Body of pancreas (tissue), 4 donors: ENCODE results near the gene ACYP2. TPM values are rescaled to one million over a fixed set of nuclear protein-coding genes. Genes with fewer than 3 reads are reported as not detected.
"Not testable (repeated sequence)": the region's sequence is repeated elsewhere in the genome, so short reads cannot be mapped to it uniquely, and the experiment has no call there.

Experiments used
- ATAC-seq: fragments of 150-250 bp; one replicate; pipeline ENCODE4 v1.9.1; 2016
- DNase-seq, 4 donors: peaks; one replicate each; pipeline ENCODE4 v3.0.0-alpha.2; 2019
- H3K27ac ChIP-seq, 4 donors: fragments of 200-600 bp; sonication (generic); 1 replicate in 3 of 4; 2 replicates in 1 of 4; pipeline versions ENCODE4 v1.5.1 to v1.6.1; 2016 to 2019; ENCODE audit warnings: mild to moderate bottlenecking in 1 of 4, mixed read lengths in 1 of 4, moderate library complexity in 1 of 4
- H3K27me3 ChIP-seq, 2 donors: fragments of 200-600 bp; sonication (generic); one replicate each; pipeline ENCODE4 v1.6.0; 2016; ENCODE audit warnings: mild to moderate bottlenecking in 1 of 2
- H3K36me3 ChIP-seq, 2 donors: fragments of 200-600 bp; sonication (generic); replicated peaks in 1 of 2; 2 replicates each; pipeline ENCODE4 v1.5.1; 2016; ENCODE audit warnings: low read depth in 2 of 2; ENCODE audit not compliant: insufficient read depth in 1 of 2
- H3K4me1 ChIP-seq: fragments of 200-600 bp; sonication (generic); one replicate; pipeline ENCODE4 v1.6.0; 2016
- H3K4me3 ChIP-seq, 2 donors: fragments of 200-600 bp; sonication (generic); 1 replicate in 1 of 2; 2 replicates in 1 of 2; pipeline ENCODE4 v1.5.1; 2016 to 2019
- H3K9me3 ChIP-seq, 3 donors: fragments of 200-600 bp; sonication (generic); 1 replicate in 2 of 3; 2 replicates in 1 of 3; pipeline ENCODE4 v1.5.1; 2016
- CTCF ChIP-seq, 7 experiments: fragments of 450-650 bp in 4 of 7; fragments of 200-600 bp in 3 of 7; sonication (generic) in 3 of 7; IDR thresholded peaks; one replicate each; pipeline ENCODE4 v1.5.1; 2016 to 2019; ENCODE audit warnings: antibody characterized with exemption in 7 of 7
- POLR2A ChIP-seq, 3 donors: fragments of 450-650 bp; IDR thresholded peaks; one replicate each; pipeline ENCODE4 v1.6.1; 2016; ENCODE audit warnings: antibody characterized with exemption in 3 of 3, mild to moderate bottlenecking in 2 of 3
- WGBS, 2 donors: methylation state at CpG; one replicate each; pipeline ENCODE4 v1.1.5; 2017; 5-methylcytosine and 5-hydroxymethylcytosine counted together
- intact Hi-C: fragments of 100-400 bp; cut with DNase I; formaldehyde crosslinking; loops from one replicate; pipeline ENCODE4 v1.15.1; 2023
- total RNA-seq, 2 donors: library from RNA; depleted of rRNA; stranded (reverse); fragments of >200 nt; gene quantifications; one replicate each; pipeline ENCODE4 v1.1.0, GENCODE V29; 2016

The ACYP2 gene
- total RNA-seq, 2 donors from 2014 or later, result 2.6 to 11.2 TPM

- Histone ChIP-seq H3K4me3 (no peak overlapping the region), H3K27me3 (no peaks in the 10 kb centered on the region), H3K4me1 (no peaks in the 10 kb centered on the region), H3K36me3 (no peaks in the 10 kb centered on the region), H3K27ac (no peak overlapping the region), H3K9me3 (no peaks in the 10 kb centered on the region)
- intact Hi-C loops, result no loop called here
- 92 to 100% methylated on average over 1 of the region's 1 CpG for WGBS, 2 donors
- DNase-seq, result no peak
- no peak for ATAC-seq
- TF ChIP-seq CTCF (IDR thresholded peaks at IDR 0.05), result no peak
- TF ChIP-seq POLR2A (IDR thresholded peaks at IDR 0.05), result no peak
These were observed 170.0 kb downstream of the ACYP2 start for GRCh38 chr2:54285451-54285850.

GRCh38 chr2:54287532-54287931 lies 172.1 kb downstream of the ACYP2 start:
- Histone ChIP-seq H3K4me1 (no peaks in the 10 kb centered on the region), H3K27ac (no peak overlapping the region), H3K27me3 (no peaks in the 10 kb centered on the region), H3K36me3 (no peaks in the 10 kb centered on the region), H3K4me3 (no peak overlapping the region), H3K9me3 (no peaks in the 10 kb centered on the region)
- ATAC-seq (no peak), DNase-seq (peak in 1 of 4 donors; percentile 12)
- intact Hi-C loops, result no loop called here
- WGBS, 2 donors, result 79 to 81% methylated on average over 2 of the region's 2 CpGs
- no peak for TF ChIP-seq CTCF (IDR thresholded peaks at IDR 0.05)

- Histone ChIP-seq H3K4me1 (no peaks in the 10 kb centered on the region), H3K27me3 (no peaks in the 10 kb centered on the region), H3K9me3 (no peaks in the 10 kb centered on the region), H3K36me3 (no peaks in the 10 kb centered on the region), H3K27ac (no peak overlapping the region), H3K4me3 (no peak overlapping the region)
- intact Hi-C loops, result no loop called here
- no peak for DNase-seq
- no peak for ATAC-seq
- no peak for TF ChIP-seq CTCF (IDR thresholded peaks at IDR 0.05)
- no peak for TF ChIP-seq POLR2A (IDR thresholded peaks at IDR 0.05)
- 72 to 85% methylated on average over 22 to 23 of the region's 23 CpGs for WGBS, 2 donors
These were observed 174.5 kb downstream of the ACYP2 start for GRCh38 chr2:54289917-54290316.

GRCh38 chr2:54290356-54291025 lies 175.1 kb downstream of the ACYP2 start:
- Histone ChIP-seq H3K27ac (no peak overlapping the region), H3K4me3 (no peak overlapping the region), H3K27me3 (no peaks in the 10 kb centered on the region), H3K36me3 (no peaks in the 10 kb centered on the region), H3K9me3 (no peaks in the 10 kb centered on the region), H3K4me1 (no peaks in the 10 kb centered on the region)
- ATAC-seq (no peak), DNase-seq (no peak)
- 72 to 83% methylated on average over 9 of the region's 9 CpGs for whole genome bisulfite sequencing, 2 donors
- intact Hi-C loops, result no loop called here
- no peak for TF ChIP-seq CTCF (IDR thresholded peaks at IDR 0.05)
- no peak for TF ChIP-seq POLR2A (IDR thresholded peaks at IDR 0.05)

GRCh38 chr2:54294665-54295064 lies 179.2 kb downstream of the ACYP2 start:
- H3K27me3 ChIP-seq, intact Hi-C loops, H3K27ac ChIP-seq, DNase-seq, H3K36me3 ChIP-seq, H3K4me3 ChIP-seq, H3K4me1 ChIP-seq, ATAC-seq, H3K9me3 ChIP-seq: not testable (repeated sequence)
- WGBS, 2 donors, result 73 to 100% methylated on average over 2 of the region's 2 CpGs
